ENCODE measurements around the gene ELL2. TPM values are rescaled to one million over a fixed set of nuclear protein-coding genes. Genes with fewer than 3 reads are reported as not detected.

The ELL2 gene
- total and polyA plus RNA-seq, 4 donors, result 12.2 to 44.1 (median 13.9) TPM

GRCh38 chr5:95916687-95917085, 45.0 kb downstream of the ELL2 start:
- Histone ChIP-seq H3K4me3 (ENCODE audit: low read depth, low read length) (no peak overlapping the region), H3K9me3 (ENCODE audit: control insufficient read depth, insufficient read depth, low read length) (no peaks in the 10 kb centered on the region), H3K4me1 (ENCODE audit: control insufficient read depth, insufficient read depth, low read length) (no peaks in the 10 kb centered on the region), H3K27me3 (ENCODE audit: control insufficient read depth, insufficient read depth, low read length) (no peaks in the 10 kb centered on the region), H3K36me3 (ENCODE audit: control insufficient read depth, insufficient read depth, low read length) (no peaks in the 10 kb centered on the region), H3K27ac (ENCODE audit: low read depth, low read length) (no peak overlapping the region)
- WGBS (ENCODE audit: insufficient coverage), result no CpG with 5 or more reads among the region's 4 CpGs
- DNase-seq (ENCODE audit: low read depth in 4 of 6, low spot score in 6 of 6), result no peak

GRCh38 chr5:95915999-95916686, 45.5 kb downstream of the ELL2 start:
- H3K27ac ChIP-seq (ENCODE audit: low read depth, low read length), result no peak overlapping the region
- H3K4me1 ChIP-seq (ENCODE audit: control insufficient read depth, insufficient read depth, low read length), result no peaks in the 10 kb centered on the region
- H3K36me3 ChIP-seq (ENCODE audit: control insufficient read depth, insufficient read depth, low read length), result no peaks in the 10 kb centered on the region

GRCh38 chr5:95913663-95914062, 48.0 kb downstream of the ELL2 start:
- H3K9me3 ChIP-seq (ENCODE audit: control insufficient read depth, insufficient read depth, low read length), result no peaks in the 10 kb centered on the region
- no peaks in the 10 kb centered on the region for H3K4me1 ChIP-seq (ENCODE audit: control insufficient read depth, insufficient read depth, low read length)
- no peaks in the 10 kb centered on the region for H3K27me3 ChIP-seq (ENCODE audit: control insufficient read depth, insufficient read depth, low read length)
- H3K4me3 ChIP-seq (ENCODE audit: low read depth, low read length), result no peak overlapping the region
- WGBS (ENCODE audit: insufficient coverage), result 76% methylated on average over 3 of the region's 6 CpGs
- no peak overlapping the region for H3K27ac ChIP-seq (ENCODE audit: low read depth, low read length)
- DNase-seq (ENCODE audit: low read depth in 4 of 6, low spot score in 6 of 6), result no peak
- no peaks in the 10 kb centered on the region for H3K36me3 ChIP-seq (ENCODE audit: control insufficient read depth, insufficient read depth, low read length)

More at GRCh38 chr5:95915999-95916686, 45.5 kb downstream of the ELL2 start:
- DNase-seq (ENCODE audit: low read depth in 4 of 6, low spot score in 6 of 6), result no peak
- WGBS (ENCODE audit: insufficient coverage), result 84% methylated on average over 2 of the region's 3 CpGs
- no peaks in the 10 kb centered on the region for H3K9me3 ChIP-seq (ENCODE audit: control insufficient read depth, insufficient read depth, low read length)
- no peaks in the 10 kb centered on the region for H3K27me3 ChIP-seq (ENCODE audit: control insufficient read depth, insufficient read depth, low read length)
- H3K4me3 ChIP-seq (ENCODE audit: low read depth, low read length), result no peak overlapping the region

GRCh38 chr5:95912029-95912428, 49.6 kb downstream of the ELL2 start:
- no peak overlapping the region for H3K27ac ChIP-seq (ENCODE audit: low read depth, low read length)
- H3K36me3 ChIP-seq (ENCODE audit: control insufficient read depth, insufficient read depth, low read length), result no peaks in the 10 kb centered on the region
- DNase-seq (ENCODE audit: low read depth in 4 of 6, low spot score in 6 of 6), result no peak
- H3K4me1 ChIP-seq (ENCODE audit: control insufficient read depth, insufficient read depth, low read length), result no peaks in the 10 kb centered on the region
- H3K4me3 ChIP-seq (ENCODE audit: low read depth, low read length), result no peak overlapping the region
- no peaks in the 10 kb centered on the region for H3K27me3 ChIP-seq (ENCODE audit: control insufficient read depth, insufficient read depth, low read length)
- no peaks in the 10 kb centered on the region for H3K9me3 ChIP-seq (ENCODE audit: control insufficient read depth, insufficient read depth, low read length)
- WGBS (ENCODE audit: insufficient coverage), result no CpG with 5 or more reads among the region's 2 CpGs

GRCh38 chr5:95910521-95910920, 51.1 kb downstream of the ELL2 start:
- Histone ChIP-seq H3K4me1 (ENCODE audit: control insufficient read depth, insufficient read depth, low read length) (no peaks in the 10 kb centered on the region), H3K4me3 (ENCODE audit: low read depth, low read length) (no peak overlapping the region), H3K9me3 (ENCODE audit: control insufficient read depth, insufficient read depth, low read length) (no peaks in the 10 kb centered on the region), H3K27me3 (ENCODE audit: control insufficient read depth, insufficient read depth, low read length) (no peaks in the 10 kb centered on the region), H3K36me3 (ENCODE audit: control insufficient read depth, insufficient read depth, low read length) (no peaks in the 10 kb centered on the region), H3K27ac (ENCODE audit: low read depth, low read length) (no peak overlapping the region)
- no peak for DNase-seq (ENCODE audit: low read depth in 4 of 6, low spot score in 6 of 6)
- WGBS (ENCODE audit: insufficient coverage), result 77% methylated on average over 1 of the region's 4 CpGs

GRCh38 chr5:95909738-95910137, 51.9 kb downstream of the ELL2 start:
- Histone ChIP-seq H3K9me3 (ENCODE audit: control insufficient read depth, insufficient read depth, low read length) (no peaks in the 10 kb centered on the region), H3K27ac (ENCODE audit: low read depth, low read length) (no peak overlapping the region), H3K4me3 (ENCODE audit: low read depth, low read length) (no peak overlapping the region), H3K27me3 (ENCODE audit: control insufficient read depth, insufficient read depth, low read length) (no peaks in the 10 kb centered on the region), H3K4me1 (ENCODE audit: control insufficient read depth, insufficient read depth, low read length) (no peaks in the 10 kb centered on the region), H3K36me3 (ENCODE audit: control insufficient read depth, insufficient read depth, low read length) (no peaks in the 10 kb centered on the region)
- WGBS (ENCODE audit: insufficient coverage), result no CpG with 5 or more reads among the region's 1 CpG
- DNase-seq (ENCODE audit: low read depth in 4 of 6, low spot score in 6 of 6), result no peak

DNA sequence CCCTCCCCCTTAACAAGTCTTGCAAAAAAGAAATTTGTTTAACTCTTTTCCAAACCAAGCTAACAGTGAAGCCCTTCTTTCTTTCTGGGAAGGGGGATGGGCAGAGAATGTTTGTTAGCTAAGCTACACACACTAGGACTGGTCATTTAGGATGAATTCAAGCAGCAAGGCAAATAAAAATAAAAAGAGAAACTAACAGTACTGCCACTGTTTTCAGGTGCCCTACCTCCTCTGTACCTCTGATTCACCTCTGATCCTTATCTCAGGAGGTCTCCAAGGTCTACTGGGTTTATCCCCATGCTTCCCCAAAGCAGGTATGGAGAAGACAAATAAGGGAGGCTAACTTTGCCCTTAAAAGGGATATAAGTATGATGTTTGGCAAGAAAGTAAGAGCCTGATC, 52.9 kb downstream of the ELL2 start:
- H3K4me3 ChIP-seq (ENCODE audit: low read depth, low read length), result no peak overlapping the region
- H3K4me1 ChIP-seq (ENCODE audit: control insufficient read depth, insufficient read depth, low read length), result no peaks in the 10 kb centered on the region
- no peaks in the 10 kb centered on the region for H3K36me3 ChIP-seq (ENCODE audit: control insufficient read depth, insufficient read depth, low read length)
- H3K27me3 ChIP-seq (ENCODE audit: control insufficient read depth, insufficient read depth, low read length), result no peaks in the 10 kb centered on the region
- H3K9me3 ChIP-seq (ENCODE audit: control insufficient read depth, insufficient read depth, low read length), result no peaks in the 10 kb centered on the region
- DNase-seq (ENCODE audit: low read depth in 4 of 6, low spot score in 6 of 6), result no peak
- no peak overlapping the region for H3K27ac ChIP-seq (ENCODE audit: low read depth, low read length)

GRCh38 chr5:95907740-95908706, 53.6 kb downstream of the ELL2 start:
- no peak for DNase-seq (ENCODE audit: low read depth in 4 of 6, low spot score in 6 of 6)
- Histone ChIP-seq H3K4me3 (ENCODE audit: low read depth, low read length) (no peak overlapping the region), H3K9me3 (ENCODE audit: control insufficient read depth, insufficient read depth, low read length) (no peaks in the 10 kb centered on the region), H3K27me3 (ENCODE audit: control insufficient read depth, insufficient read depth, low read length) (no peaks in the 10 kb centered on the region), H3K27ac (ENCODE audit: low read depth, low read length) (no peak overlapping the region), H3K36me3 (ENCODE audit: control insufficient read depth, insufficient read depth, low read length) (no peaks in the 10 kb centered on the region), H3K4me1 (ENCODE audit: control insufficient read depth, insufficient read depth, low read length) (no peaks in the 10 kb centered on the region)
- no CpG with 5 or more reads among the region's 5 CpGs for WGBS (ENCODE audit: insufficient coverage)

GRCh38 chr5:95907067-95907705, 54.5 kb downstream of the ELL2 start:
- no peaks in the 10 kb centered on the region for H3K36me3 ChIP-seq (ENCODE audit: control insufficient read depth, insufficient read depth, low read length)
- H3K4me3 ChIP-seq (ENCODE audit: low read depth, low read length), result no peak overlapping the region
- no peaks in the 10 kb centered on the region for H3K27me3 ChIP-seq (ENCODE audit: control insufficient read depth, insufficient read depth, low read length)
- no peaks in the 10 kb centered on the region for H3K4me1 ChIP-seq (ENCODE audit: control insufficient read depth, insufficient read depth, low read length)
- no peaks in the 10 kb centered on the region for H3K9me3 ChIP-seq (ENCODE audit: control insufficient read depth, insufficient read depth, low read length)
- H3K27ac ChIP-seq (ENCODE audit: low read depth, low read length), result no peak overlapping the region
- 91% methylated on average over 2 of the region's 5 CpGs for WGBS (ENCODE audit: insufficient coverage)
- no peak for DNase-seq (ENCODE audit: low read depth in 4 of 6, low spot score in 6 of 6)
